ENCODE results near the gene KIRREL1. TPM values are rescaled to one million over a fixed set of nuclear protein-coding genes. Genes with fewer than 3 reads are reported as not detected.

Gene KIRREL1
- total RNA-seq, 1 experiment from 2014 or later = 145 TPM

GRCh38 chr1:158094571-158094970 is 101.1 kb downstream of the KIRREL1 start:
- ChIA-PET CTCF (no interaction called here), POLR2A (no interaction called here)
- no peak overlapping the region for H3K4me3 ChIP-seq (ENCODE audit: low read depth in 2 of 2, low read length in 2 of 2)
- TF ChIP-seq TCF7L2 (IDR thresholded peaks at IDR 0.05; ENCODE audit: low read depth, low read length) (no peak), POLR2AphosphoS5 (IDR thresholded peaks at IDR 0.05; ENCODE audit: low read depth, low read length) (0 out of 2 replicates have a peak, but pooled peaks have one; percentile 22)
- BruUV-seq (replicated peaks) = no TSS peak
- ATAC-seq (no peak), DNase-seq (ENCODE audit: low read depth, low spot score) (no peak)
- in situ Hi-C loops (cut with HindIII; ENCODE audit: low pct_unique_long_range_greater_than_20kb, low sequenced_read_pairs) = no loop called here
- H3K27me3 ChIP-seq (ENCODE audit: control insufficient read depth, insufficient read depth, low read length) = no peaks in the 10 kb centered on the region
- intact Hi-C loops (cut with micrococcal nuclease; ENCODE audit: unreplicated experiment) = no loop called here
- H3K36me3 ChIP-seq (ENCODE audit: control insufficient read depth, insufficient read depth, low read length) = peaks cover 20% of the 10 kb centered on the region
- H3K27ac ChIP-seq (ENCODE audit: low read length) = no peak overlapping the region
- no peaks in the 10 kb centered on the region for H3K9me3 ChIP-seq (ENCODE audit: control insufficient read depth, insufficient read depth, low read depth, low read length)
- no peaks in the 10 kb centered on the region; the same call in 1 of the 2 replicates for H3K4me1 ChIP-seq (ENCODE audit: control insufficient read depth, insufficient read depth, low read length)

DNA sequence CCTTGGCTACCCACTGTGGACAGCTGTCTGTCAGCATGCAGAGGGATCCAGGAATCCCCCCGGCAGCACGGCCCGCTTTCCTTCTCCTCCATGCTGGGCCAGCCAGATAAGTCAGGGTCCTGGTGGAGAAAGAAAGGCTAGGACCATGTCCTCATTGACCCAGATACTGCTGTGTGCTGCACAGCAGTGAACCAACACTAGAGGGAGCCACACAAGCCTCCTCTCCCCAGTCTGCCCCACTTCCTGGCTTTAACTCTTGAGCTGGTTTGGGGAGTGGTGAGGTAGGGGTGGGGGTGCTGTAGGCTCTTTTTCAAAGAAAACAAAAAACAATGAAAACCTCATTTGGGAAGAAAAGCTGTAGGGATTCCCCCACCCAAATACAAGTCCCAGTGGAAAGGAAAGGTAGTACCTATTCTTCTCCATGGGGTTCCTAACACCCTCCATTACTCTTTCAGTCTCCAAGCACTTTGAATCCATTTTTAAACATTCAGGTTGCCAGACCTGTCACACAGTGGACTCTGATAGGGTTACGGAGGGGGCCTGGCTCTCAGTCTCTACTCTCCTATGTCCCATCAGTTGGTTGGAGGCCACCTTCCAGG is 102.4 kb downstream of the KIRREL1 start:
- in situ Hi-C loops (cut with HindIII; ENCODE audit: low pct_unique_long_range_greater_than_20kb, low sequenced_read_pairs) (no loop called here), intact Hi-C loops (cut with micrococcal nuclease; ENCODE audit: unreplicated experiment) (no loop called here)
- no peaks in the 10 kb centered on the region for H3K27me3 ChIP-seq (ENCODE audit: control insufficient read depth, insufficient read depth, low read length)
- DNase-seq (ENCODE audit: low read depth, low spot score) = peak; percentile 27
- BruUV-seq (replicated peaks) = no TSS peak
- peak; percentile 66; the same call in 1 of the 2 replicates for ATAC-seq
- ChIA-PET CTCF (interaction anchor here (0.6 to 1.4 kb wide), 2 partner anchors 26 to 194 kb away, joined by 3 to 5 read pairs; no protein-coding TSS in a partner anchor), POLR2A (no interaction called here)
- H3K4me3 ChIP-seq (ENCODE audit: low read depth in 2 of 2, low read length in 2 of 2) = no peak overlapping the region
- H3K4me1 ChIP-seq (ENCODE audit: control insufficient read depth, insufficient read depth, low read length) = no peaks in the 10 kb centered on the region; the same call in 1 of the 2 replicates
- peaks cover 16% of the 10 kb centered on the region for H3K36me3 ChIP-seq (ENCODE audit: control insufficient read depth, insufficient read depth, low read length)
- no peak overlapping the region for H3K27ac ChIP-seq (ENCODE audit: low read length)
- TF ChIP-seq, protein P1, sequence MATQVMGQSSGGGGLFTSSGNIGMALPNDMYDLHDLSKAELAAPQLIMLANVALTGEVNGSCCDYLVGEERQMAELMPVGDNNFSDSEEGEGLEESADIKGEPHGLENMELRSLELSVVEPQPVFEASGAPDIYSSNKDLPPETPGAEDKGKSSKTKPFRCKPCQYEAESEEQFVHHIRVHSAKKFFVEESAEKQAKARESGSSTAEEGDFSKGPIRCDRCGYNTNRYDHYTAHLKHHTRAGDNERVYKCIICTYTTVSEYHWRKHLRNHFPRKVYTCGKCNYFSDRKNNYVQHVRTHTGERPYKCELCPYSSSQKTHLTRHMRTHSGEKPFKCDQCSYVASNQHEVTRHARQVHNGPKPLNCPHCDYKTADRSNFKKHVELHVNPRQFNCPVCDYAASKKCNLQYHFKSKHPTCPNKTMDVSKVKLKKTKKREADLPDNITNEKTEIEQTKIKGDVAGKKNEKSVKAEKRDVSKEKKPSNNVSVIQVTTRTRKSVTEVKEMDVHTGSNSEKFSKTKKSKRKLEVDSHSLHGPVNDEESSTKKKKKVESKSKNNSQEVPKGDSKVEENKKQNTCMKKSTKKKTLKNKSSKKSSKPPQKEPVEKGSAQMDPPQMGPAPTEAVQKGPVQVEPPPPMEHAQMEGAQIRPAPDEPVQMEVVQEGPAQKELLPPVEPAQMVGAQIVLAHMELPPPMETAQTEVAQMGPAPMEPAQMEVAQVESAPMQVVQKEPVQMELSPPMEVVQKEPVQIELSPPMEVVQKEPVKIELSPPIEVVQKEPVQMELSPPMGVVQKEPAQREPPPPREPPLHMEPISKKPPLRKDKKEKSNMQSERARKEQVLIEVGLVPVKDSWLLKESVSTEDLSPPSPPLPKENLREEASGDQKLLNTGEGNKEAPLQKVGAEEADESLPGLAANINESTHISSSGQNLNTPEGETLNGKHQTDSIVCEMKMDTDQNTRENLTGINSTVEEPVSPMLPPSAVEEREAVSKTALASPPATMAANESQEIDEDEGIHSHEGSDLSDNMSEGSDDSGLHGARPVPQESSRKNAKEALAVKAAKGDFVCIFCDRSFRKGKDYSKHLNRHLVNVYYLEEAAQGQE (IDR thresholded peaks at IDR 0.05; ENCODE audit: insufficient read depth in 1 of 2, low read depth in 2 of 2, low read length in 1 of 2) = no peak
- TF ChIP-seq, protein P2, sequence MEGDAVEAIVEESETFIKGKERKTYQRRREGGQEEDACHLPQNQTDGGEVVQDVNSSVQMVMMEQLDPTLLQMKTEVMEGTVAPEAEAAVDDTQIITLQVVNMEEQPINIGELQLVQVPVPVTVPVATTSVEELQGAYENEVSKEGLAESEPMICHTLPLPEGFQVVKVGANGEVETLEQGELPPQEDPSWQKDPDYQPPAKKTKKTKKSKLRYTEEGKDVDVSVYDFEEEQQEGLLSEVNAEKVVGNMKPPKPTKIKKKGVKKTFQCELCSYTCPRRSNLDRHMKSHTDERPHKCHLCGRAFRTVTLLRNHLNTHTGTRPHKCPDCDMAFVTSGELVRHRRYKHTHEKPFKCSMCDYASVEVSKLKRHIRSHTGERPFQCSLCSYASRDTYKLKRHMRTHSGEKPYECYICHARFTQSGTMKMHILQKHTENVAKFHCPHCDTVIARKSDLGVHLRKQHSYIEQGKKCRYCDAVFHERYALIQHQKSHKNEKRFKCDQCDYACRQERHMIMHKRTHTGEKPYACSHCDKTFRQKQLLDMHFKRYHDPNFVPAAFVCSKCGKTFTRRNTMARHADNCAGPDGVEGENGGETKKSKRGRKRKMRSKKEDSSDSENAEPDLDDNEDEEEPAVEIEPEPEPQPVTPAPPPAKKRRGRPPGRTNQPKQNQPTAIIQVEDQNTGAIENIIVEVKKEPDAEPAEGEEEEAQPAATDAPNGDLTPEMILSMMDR (IDR thresholded peaks at IDR 0.05) = peak; percentile 83
- H3K9me3 ChIP-seq (ENCODE audit: control insufficient read depth, insufficient read depth, low read depth, low read length) = no peaks in the 10 kb centered on the region

DNA sequence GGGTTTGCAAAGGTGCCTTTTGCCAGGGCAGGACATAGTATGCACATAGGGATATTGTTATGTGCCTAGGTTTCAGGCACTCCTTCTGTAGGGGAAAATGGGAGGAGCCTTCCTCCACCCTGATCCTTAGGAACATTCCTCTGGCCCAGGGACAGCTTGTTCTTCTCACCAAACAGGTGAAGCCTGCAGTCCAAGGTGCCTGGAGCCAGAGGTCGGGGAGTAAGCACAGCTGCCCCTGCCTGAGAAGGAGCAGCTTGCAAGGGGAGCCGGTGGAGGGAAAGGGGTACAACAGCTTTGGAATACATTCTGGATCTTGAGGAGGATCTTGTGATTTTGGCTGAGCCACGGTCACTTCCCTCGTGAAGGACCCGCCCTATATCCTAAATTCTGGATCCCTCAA is 104.8 kb downstream of the KIRREL1 start:
- no peaks in the 10 kb centered on the region; the same call in 1 of the 2 replicates for H3K4me1 ChIP-seq (ENCODE audit: control insufficient read depth, insufficient read depth, low read length)
- no TSS peak for BruUV-seq (replicated peaks)
- no peak overlapping the region for H3K27ac ChIP-seq (ENCODE audit: low read length)
- H3K27me3 ChIP-seq (ENCODE audit: control insufficient read depth, insufficient read depth, low read length) = no peaks in the 10 kb centered on the region
- ChIA-PET POLR2A (interaction anchor here (0.6 kb wide), 1 partner anchor 999 kb away, joined by 3 read pairs; no protein-coding TSS in a partner anchor), CTCF (interaction anchor here (0.5 kb wide), 1 partner anchor 110 kb away, joined by 7 read pairs; no protein-coding TSS in a partner anchor)
- H3K9me3 ChIP-seq (ENCODE audit: control insufficient read depth, insufficient read depth, low read depth, low read length) = no peaks in the 10 kb centered on the region
- 0 out of 2 replicates have a peak, but pooled peaks cover 2% of the 10 kb centered on the region for H3K36me3 ChIP-seq (ENCODE audit: control insufficient read depth, insufficient read depth, low read length)
- DNase-seq (ENCODE audit: low read depth, low spot score) (no peak), ATAC-seq (no peak)
- H3K4me3 ChIP-seq (ENCODE audit: low read depth in 2 of 2, low read length in 2 of 2) = no peak overlapping the region
- in situ Hi-C loops (cut with HindIII; ENCODE audit: low pct_unique_long_range_greater_than_20kb, low sequenced_read_pairs) (no loop called here), intact Hi-C loops (cut with micrococcal nuclease; ENCODE audit: unreplicated experiment) (no loop called here)
- TF ChIP-seq, protein P2 (IDR thresholded peaks at IDR 0.05) = no peak
- peak; percentile 11; the same call in 1 of the 2 replicates for TF ChIP-seq POLR2AphosphoS5 (IDR thresholded peaks at IDR 0.05; ENCODE audit: low read depth, low read length)

Measured in Panc1 (cell line).